Lower leg skin (tissue), 3 donors: ENCODE results near the gene MSANTD1.

Source experiments
- CTCF ChIP-seq, 3 donors: fragments of 450-650 bp; IDR thresholded peaks; one replicate each; pipeline ENCODE4 v1.5.1; 2016; ENCODE audit warnings: antibody characterized with exemption in 3 of 3, mild to moderate bottlenecking in 3 of 3, moderate library complexity in 2 of 3
- POLR2A ChIP-seq, 2 donors: fragments of 450-650 bp; IDR thresholded peaks; one replicate each; pipeline ENCODE4 v1.6.1; 2016 to 2017; ENCODE audit warnings: antibody characterized with exemption in 2 of 2, mild to moderate bottlenecking in 1 of 2, moderate library complexity in 1 of 2

DNA sequence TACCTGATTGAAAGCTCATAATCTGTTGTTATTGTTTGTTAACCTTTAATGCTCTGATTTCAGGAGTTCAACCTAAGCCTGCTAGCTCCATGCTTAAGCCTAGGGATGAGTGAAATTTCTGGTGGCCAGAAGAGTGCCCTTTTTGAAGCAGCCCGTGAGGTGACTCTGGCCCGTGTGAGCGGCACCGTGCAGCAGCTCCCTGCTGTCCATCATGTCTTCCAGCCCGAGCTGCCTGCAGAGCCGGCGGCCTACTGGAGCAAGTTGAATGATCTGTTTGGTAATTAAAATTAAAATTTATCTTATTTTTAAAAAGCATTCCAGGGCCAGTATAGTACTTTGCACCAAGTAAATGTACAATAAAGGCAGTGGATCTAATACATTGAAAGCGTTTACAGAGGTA is 37.1 kb upstream of the MSANTD1 start:
- no peak for TF ChIP-seq CTCF (IDR thresholded peaks at IDR 0.05)
- TF ChIP-seq POLR2A (IDR thresholded peaks at IDR 0.05) = no peak
